Gastroesophageal sphincter (tissue), 4 donors: ENCODE results near the gene CYP2C18. TPM values are rescaled to one million over a fixed set of nuclear protein-coding genes. Genes with fewer than 3 reads are reported as not detected.
"Not testable (repeated sequence)": the region's sequence is repeated elsewhere in the genome, so short reads cannot be mapped to it uniquely, and the experiment has no call there.

Experiments used
- ATAC-seq: fragments of 150-250 bp; one replicate; pipeline ENCODE4 v1.9.1; 2016; ENCODE audit warnings: mild to moderate bottlenecking, moderate library complexity
- H3K27ac ChIP-seq, 4 donors: fragments of 200-600 bp; sonication (generic) in 3 of 4; 1 replicate in 3 of 4; 2 replicates in 1 of 4; pipeline ENCODE4 v1.5.1; 2016 to 2019
- H3K27me3 ChIP-seq: fragments of 200-600 bp; sonication (generic); one replicate; pipeline ENCODE4 v1.5.1; 2019
- H3K36me3 ChIP-seq, 2 donors: fragments of 200-600 bp; sonication (generic); one replicate each; pipeline ENCODE4 v1.5.1; 2019; ENCODE audit warnings: control low read depth in 1 of 2
- H3K4me1 ChIP-seq, 3 donors: fragments of 200-600 bp; sonication (generic); 1 replicate in 2 of 3; 2 replicates in 1 of 3; pipeline ENCODE4 v1.5.1; 2016 to 2019; ENCODE audit warnings: control low read depth in 2 of 3
- H3K4me3 ChIP-seq, 2 donors: fragments of 200-600 bp; sonication (generic); one replicate each; pipeline ENCODE4 v1.5.1; 2019; ENCODE audit warnings: mild to moderate bottlenecking in 1 of 2, moderate library complexity in 1 of 2
- H3K9me3 ChIP-seq, 3 donors: fragments of 200-600 bp; sonication (generic); one replicate each; pipeline ENCODE4 v1.5.1; 2017 to 2019; ENCODE audit warnings: control low read depth in 2 of 3
- CTCF ChIP-seq, 4 experiments: fragments of 200-600 bp in 2 of 4; fragments of 450-650 bp in 2 of 4; sonication (generic) in 1 of 4; IDR thresholded peaks; one replicate each; pipeline ENCODE4 v1.5.1; 2017 to 2019; ENCODE audit warnings: antibody characterized with exemption in 4 of 4, mild to moderate bottlenecking in 2 of 4, moderate library complexity in 2 of 4
- EP300 ChIP-seq: sonication (generic); formaldehyde crosslinking; IDR thresholded peaks from one replicate; pipeline ENCODE4 v1.6.1; 2017; ENCODE audit warnings: antibody characterized with exemption, mild to moderate bottlenecking
- POLR2A ChIP-seq, 2 donors: fragments of 450-650 bp; IDR thresholded peaks; one replicate each; pipeline ENCODE4 v1.6.1; 2017; ENCODE audit warnings: antibody characterized with exemption in 2 of 2, mild to moderate bottlenecking in 2 of 2, moderate library complexity in 1 of 2
- POLR2AphosphoS5 ChIP-seq: sonication (generic); formaldehyde crosslinking; IDR thresholded peaks from one replicate; pipeline ENCODE4 v1.6.1; 2017; ENCODE audit warnings: antibody characterized with exemption
- WGBS, 2 donors: methylation state at CpG; one replicate each; pipeline ENCODE4 v1.1.5; 2018; ENCODE audit warnings: low coverage in 1 of 2; 5-methylcytosine and 5-hydroxymethylcytosine counted together
- total RNA-seq, 4 donors: library from RNA; depleted of rRNA; stranded (reverse); fragments of >200 nt; gene quantifications; one replicate each; pipeline ENCODE4 v1.1.0, GENCODE V29; 2016

The CYP2C18 gene
- total RNA-seq, 4 donors from 2014 or later, result 2.6 TPM; not detected in 3

DNA sequence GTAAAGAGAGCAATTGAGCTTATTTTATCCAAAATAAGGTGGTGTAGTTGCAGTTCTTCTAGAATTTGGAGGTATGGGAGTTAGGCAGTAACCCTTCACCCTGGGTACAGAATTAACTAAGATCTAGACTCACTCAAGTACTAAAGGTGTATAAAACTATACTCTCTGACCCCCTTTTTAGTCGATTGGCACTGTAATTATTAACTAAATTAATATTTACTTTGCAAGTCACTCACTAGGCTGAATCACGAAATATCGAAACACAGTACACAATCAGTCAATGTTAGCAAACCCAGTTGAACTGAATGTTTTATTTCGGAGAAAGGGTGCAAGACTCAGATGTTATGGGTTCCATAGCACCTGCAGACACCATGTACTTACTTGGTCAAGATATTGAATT, 64.3 kb downstream of the CYP2C18 start:
- 75 to 76% methylated on average over 4 of the region's 4 CpGs for WGBS, 2 donors
- H3K9me3 ChIP-seq, result peaks cover 0 to 18% (median 0%) of the 10 kb centered on the region in 3 donors
- TF ChIP-seq CTCF (IDR thresholded peaks at IDR 0.05) (no peak), POLR2A (IDR thresholded peaks at IDR 0.05) (no peak), EP300 (no peak), POLR2AphosphoS5 (no peak)
- ATAC-seq, result no peak
- no peaks in the 10 kb centered on the region for H3K27me3 ChIP-seq
- no peak overlapping the region for H3K27ac ChIP-seq
- no peak overlapping the region for H3K4me3 ChIP-seq
- H3K4me1 ChIP-seq, result no peaks in the 10 kb centered on the region
- H3K36me3 ChIP-seq, result no peaks in the 10 kb centered on the region

GRCh38 chr10:94757916-94758315, 74.4 kb downstream of the CYP2C18 start:
- H3K4me3 ChIP-seq, result no peak overlapping the region
- H3K27me3 ChIP-seq, result no peaks in the 10 kb centered on the region
- H3K27ac ChIP-seq, result no peak overlapping the region
- TF ChIP-seq EP300 (no peak), CTCF (IDR thresholded peaks at IDR 0.05) (no peak), POLR2AphosphoS5 (no peak), POLR2A (IDR thresholded peaks at IDR 0.05) (no peak)
- no peaks in the 10 kb centered on the region for H3K4me1 ChIP-seq
- no peaks in the 10 kb centered on the region for H3K36me3 ChIP-seq
- ATAC-seq, result no peak
- no CpG with 5 or more reads among the region's 2 CpGs for WGBS, 2 donors
- H3K9me3 ChIP-seq, result no peaks in the 10 kb centered on the region

GRCh38 chr10:94760586-94761178, 77.2 kb downstream of the CYP2C18 start:
- Histone ChIP-seq H3K36me3 (no peaks in the 10 kb centered on the region), H3K27ac (no peak overlapping the region), H3K4me1 (no peaks in the 10 kb centered on the region), H3K4me3 (no peak overlapping the region), H3K9me3 (no peaks in the 10 kb centered on the region), H3K27me3 (no peaks in the 10 kb centered on the region)
- 49 to 100% methylated on average over 1 to 2 of the region's 2 CpGs for WGBS, 2 donors
- no peak for ATAC-seq
- no peak for TF ChIP-seq POLR2AphosphoS5
- TF ChIP-seq CTCF (IDR thresholded peaks at IDR 0.05), result no peak
- TF ChIP-seq POLR2A (IDR thresholded peaks at IDR 0.05), result no peak
- TF ChIP-seq EP300, result no peak

DNA sequence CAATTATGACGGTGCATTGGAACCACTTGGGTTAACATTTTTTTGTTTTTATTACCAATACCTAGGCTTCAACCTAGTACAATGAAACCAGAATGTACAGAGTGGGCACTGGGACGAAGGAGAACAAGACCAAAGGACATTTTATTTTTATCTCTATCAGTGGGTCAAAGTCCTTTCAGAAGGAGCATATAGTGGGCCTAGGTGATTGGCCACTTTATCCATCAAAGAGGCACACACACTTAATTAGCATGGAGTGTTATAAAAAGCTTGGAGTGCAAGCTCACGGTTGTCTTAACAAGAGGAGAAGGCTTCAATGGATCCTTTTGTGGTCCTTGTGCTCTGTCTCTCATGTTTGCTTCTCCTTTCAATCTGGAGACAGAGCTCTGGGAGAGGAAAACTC, 78.9 kb downstream of the CYP2C18 start, which contains the start of gene CYP2C19:
CYP2C19 (plus strand) TSS at position 289 of the 400 bp plus-strand sequence; CDS start at position 314, 25 bp downstream.
- no peaks in the 10 kb centered on the region for H3K9me3 ChIP-seq
- no peak within 1 kb of the TSS for H3K27ac ChIP-seq
- no peak for ATAC-seq
- no peaks in the 10 kb centered on the region for H3K4me1 ChIP-seq
- H3K4me3 ChIP-seq, result no peak within 1 kb of the TSS
- no peaks in the 10 kb centered on the region for H3K36me3 ChIP-seq
- 59 to 80% methylated on average over 3 of the region's 3 CpGs for WGBS, 2 donors
- TF ChIP-seq EP300 (no peak), POLR2AphosphoS5 (no peak), POLR2A (IDR thresholded peaks at IDR 0.05) (no peak), CTCF (IDR thresholded peaks at IDR 0.05) (no peak)
- no peaks in the 10 kb centered on the region for H3K27me3 ChIP-seq

- H3K27ac ChIP-seq, ATAC-seq, H3K36me3 ChIP-seq, H3K27me3 ChIP-seq, H3K4me3 ChIP-seq, H3K4me1 ChIP-seq: not testable (repeated sequence)
- 86 to 90% methylated on average over 6 of the region's 6 CpGs for WGBS, 2 donors
- H3K9me3 ChIP-seq, result peaks cover 0 to 24% (median 0%) of the 10 kb centered on the region in 3 donors
Observed at GRCh38 chr10:94775425-94775824, 91.9 kb downstream of the CYP2C18 start.
